Umbilical cord (tissue), 2 donors: Measurements from ENCODE around the gene FIBCD1. TPM values are rescaled to one million over a fixed set of nuclear protein-coding genes. Genes with fewer than 3 reads are reported as not detected.

ENCODE experiments used
- DNase-seq: peaks from one replicate; pipeline ENCODE4 v3.0.0-alpha.2; 2015; ENCODE audit warnings: low spot score
- total RNA-seq: library from RNA; depleted of rRNA; stranded (reverse); fragments of >200 nt; gene quantifications from one replicate; pipeline ENCODE4 v1.2.3, GENCODE V29; 2014; ENCODE audit warnings: low replicate concordance; ENCODE audit not compliant: insufficient read depth

Gene FIBCD1
- total RNA-seq = 1.9 TPM

- DNase-seq = peak; percentile 45
These were observed at the start of gene FIBCD1 for GRCh38 chr9:130938652-130939404. Gene FIBCD1 (minus strand): TSS chr9:130939247. CDS start chr9:130938607, 640 bp downstream.

DNA sequence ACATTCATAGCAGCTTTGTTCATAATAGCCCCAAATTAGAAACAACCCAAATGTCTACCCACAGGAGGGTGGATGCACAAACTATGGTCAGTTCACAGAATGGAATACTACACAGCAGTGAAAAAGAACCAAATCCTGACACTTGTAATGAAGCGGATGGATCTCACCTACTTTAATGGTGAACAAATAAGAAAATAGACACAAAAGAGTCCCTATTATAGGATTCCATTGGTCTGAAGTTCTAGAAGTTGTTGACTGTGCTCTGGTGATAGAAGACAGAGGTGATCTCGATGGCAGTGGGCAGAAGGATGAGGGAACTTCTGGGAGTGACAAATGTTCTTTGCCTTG is 49.3 kb upstream of the FIBCD1 start:
- no peak for DNase-seq

DNA sequence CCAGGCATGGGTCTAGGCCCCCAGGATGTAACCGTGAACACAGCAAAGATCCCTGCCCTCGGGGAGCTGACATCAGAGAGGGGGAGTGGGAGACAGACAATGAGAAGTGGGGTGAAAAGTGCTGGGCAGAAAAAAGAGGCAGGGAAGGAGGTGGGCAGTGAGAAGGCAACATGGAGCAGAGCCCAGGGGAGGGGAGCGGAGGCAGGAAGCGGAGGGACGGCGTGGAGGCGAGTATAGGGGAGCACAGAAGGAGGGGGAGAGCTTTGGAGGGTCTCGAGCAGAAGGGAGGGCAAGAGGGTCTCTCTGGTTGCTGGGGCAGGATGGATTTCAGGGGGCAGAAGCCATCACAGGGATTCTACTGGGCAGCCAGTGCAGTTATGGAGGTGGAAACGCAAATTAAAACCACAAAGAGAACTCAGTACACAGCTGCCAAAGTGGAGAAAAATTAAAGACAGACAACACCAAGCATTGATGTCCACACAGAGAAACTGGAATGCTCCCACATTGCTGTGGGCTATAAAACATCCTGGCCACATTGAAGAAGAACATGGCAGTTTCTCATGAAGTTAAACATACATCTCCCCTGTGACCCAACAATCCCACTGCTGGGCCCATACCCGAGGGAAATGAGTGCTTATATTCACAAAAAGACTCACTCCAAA is 48.8 kb upstream of the FIBCD1 start:
- no peak for DNase-seq

DNA sequence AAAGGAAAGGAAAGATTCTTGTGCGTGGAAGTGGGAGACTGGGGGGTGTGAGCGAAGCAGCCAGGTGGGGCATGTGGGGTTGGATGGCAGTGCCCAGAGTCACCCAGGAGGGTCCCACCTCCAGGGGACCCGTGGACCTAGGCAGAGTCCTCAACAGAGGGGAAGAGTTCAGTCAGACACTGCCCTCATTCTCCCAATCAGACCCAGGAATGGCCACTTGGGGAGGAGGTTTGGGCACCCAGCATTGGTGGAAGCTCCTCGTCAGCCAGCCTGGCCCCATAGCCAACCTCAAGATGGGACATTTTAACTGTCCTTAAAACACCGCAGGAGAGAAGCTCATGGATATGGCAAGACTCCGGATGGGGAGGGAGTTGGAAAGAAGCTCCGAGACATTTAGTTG is 48.0 kb upstream of the FIBCD1 start:
- DNase-seq = no peak

DNA sequence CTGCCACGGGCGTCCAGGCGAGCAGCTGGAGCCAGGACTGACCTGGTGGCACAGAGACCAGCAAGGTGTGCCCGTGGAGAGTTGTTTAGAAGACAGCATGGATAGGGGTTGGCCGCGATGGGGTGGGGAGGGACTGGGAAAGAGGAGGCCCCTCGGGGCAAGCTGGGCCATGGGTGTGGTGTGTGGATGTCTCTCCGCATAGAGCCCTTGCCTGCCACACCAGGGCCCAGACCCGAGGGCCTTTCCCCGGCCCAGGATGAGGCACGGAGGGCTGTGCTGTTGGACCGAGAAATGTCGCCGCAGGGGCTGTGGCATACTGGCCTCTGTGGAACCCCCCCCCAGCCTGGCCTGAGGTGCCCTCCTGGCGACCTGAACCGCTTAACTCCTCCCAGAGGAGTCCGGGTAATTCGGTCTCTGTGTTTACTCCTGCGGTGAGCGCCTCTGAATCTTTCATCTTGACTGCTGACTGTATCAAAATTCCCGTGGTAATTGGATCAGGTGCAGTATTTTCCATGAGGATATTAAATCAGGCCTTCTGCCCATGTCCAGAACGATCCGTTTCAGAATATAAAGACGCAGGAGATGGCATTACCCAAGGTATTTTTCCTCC is 47.4 kb upstream of the FIBCD1 start:
- DNase-seq = no peak

DNA sequence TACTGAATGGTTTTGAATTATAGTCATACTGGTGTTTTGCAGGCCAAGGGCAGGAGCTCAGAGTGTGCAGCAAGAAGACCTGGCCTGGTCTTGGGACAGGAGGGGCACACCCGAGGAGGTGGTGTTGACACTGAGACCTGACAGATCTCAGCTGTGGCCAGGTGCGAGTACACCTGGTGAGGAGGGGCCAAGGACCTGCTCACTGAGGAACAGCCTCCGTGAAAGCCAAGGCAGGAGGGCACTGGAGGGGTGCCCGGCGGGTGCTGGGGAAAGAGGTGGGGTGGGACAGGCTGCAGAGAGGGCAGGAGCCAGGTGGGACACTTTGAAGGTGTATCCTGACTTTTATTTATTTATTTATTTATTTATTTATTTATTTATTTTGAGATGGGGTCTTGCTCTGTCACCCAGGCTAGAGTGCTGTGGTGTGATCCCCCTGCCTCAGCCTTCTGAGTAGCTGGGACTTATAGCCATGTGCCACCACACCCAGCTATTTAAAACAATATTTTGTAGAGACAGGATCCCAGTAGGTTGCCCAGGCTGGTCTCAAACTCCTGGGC is 46.6 kb upstream of the FIBCD1 start:
- no peak for DNase-seq

- DNase-seq = no peak
These were observed 46.0 kb upstream of the FIBCD1 start for GRCh38 chr9:130985029-130985428.

DNA sequence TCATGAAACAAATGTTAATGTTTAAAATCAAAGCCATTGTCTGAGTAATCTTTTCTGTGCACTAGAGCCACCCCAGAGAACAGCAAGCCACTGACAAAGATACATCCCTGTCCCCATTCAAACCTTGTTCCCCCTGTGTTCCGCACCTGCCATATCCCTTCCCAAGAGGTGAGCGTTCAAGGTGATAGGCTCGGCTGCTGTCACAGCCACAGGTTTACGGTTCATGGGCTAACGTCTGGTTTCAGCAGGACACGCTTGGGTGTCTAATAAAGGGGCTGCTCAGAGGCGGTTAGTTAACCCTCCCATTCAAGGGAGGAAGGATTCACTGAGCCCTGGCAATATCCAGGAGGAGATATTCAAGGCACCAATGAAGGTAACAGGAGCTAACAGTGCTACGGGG is 45.5 kb upstream of the FIBCD1 start:
- no peak for DNase-seq

- DNase-seq = no peak
These were observed 44.9 kb upstream of the FIBCD1 start for GRCh38 chr9:130983970-130984369.

- DNase-seq = no peak
These were observed 44.3 kb upstream of the FIBCD1 start for GRCh38 chr9:130983359-130983670.

DNA sequence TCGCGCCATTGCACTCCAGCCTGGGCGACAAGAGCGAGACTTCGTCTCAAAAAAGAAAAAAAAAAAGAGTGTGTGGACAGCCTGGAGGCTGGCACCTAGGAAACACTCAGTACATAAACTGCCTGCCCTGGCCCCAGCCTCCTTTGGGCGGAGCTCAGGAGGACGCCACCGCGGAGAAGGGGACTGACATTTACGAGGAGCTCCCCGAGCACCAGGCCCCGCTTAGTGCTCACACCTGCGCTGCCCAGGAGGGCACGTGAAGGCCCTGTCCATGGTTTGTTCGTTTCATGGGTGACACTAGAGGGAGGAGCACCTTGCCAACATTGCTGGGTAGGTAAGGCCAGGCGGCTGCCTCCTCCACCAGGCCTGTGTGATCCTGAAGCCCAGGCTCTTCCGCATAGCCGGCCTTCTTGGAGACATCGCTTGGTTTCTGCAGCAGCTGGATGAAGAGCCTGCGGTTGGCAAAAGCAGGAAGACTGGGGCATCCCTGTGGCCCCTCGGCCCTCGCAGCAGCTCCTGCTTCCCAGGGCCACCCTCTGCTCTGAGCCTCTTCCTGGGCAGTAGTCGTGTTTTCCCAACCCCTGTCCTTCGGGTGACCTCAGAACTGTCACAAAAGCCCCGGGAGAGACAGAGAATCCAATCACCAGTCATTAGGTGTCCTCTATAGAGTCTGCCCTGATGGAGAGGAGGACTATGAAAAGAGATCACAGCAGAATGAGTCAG is 43.8 kb upstream of the FIBCD1 start:
- DNase-seq = no peak

DNA sequence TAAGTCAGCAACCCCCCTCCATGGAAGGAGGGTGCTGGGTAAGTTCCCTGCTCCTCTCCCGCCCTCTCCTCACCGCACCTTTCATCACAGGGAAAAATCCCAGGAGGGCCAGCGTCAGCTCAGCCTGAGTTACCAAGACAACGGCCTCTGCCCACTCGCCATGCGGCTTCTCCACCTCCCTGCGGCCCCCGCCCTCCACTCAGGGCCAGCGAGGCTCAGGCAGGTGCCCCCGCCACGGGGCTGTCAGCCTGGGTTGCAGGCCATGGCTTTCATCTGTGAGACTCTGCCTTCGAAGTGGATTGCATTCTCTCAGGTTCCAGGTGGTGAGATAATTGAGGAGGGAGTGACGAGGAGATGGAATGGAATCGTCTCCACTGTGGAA is 42.7 kb upstream of the FIBCD1 start:
- DNase-seq = no peak

GRCh38 chr9:130981002-130981755 is 42.1 kb upstream of the FIBCD1 start:
- DNase-seq = no peak

- DNase-seq = no peak
These were observed 41.5 kb upstream of the FIBCD1 start for GRCh38 chr9:130980526-130980925.

- DNase-seq = no peak
These were observed 40.7 kb upstream of the FIBCD1 start for GRCh38 chr9:130979591-130980385.

- DNase-seq = no peak
These were observed 38.8 kb upstream of the FIBCD1 start for GRCh38 chr9:130977811-130978221.

GRCh38 chr9:130975932-130976841 is 37.1 kb upstream of the FIBCD1 start:
- no peak for DNase-seq

GRCh38 chr9:130975156-130975555 is 36.1 kb upstream of the FIBCD1 start:
- DNase-seq = no peak

DNA sequence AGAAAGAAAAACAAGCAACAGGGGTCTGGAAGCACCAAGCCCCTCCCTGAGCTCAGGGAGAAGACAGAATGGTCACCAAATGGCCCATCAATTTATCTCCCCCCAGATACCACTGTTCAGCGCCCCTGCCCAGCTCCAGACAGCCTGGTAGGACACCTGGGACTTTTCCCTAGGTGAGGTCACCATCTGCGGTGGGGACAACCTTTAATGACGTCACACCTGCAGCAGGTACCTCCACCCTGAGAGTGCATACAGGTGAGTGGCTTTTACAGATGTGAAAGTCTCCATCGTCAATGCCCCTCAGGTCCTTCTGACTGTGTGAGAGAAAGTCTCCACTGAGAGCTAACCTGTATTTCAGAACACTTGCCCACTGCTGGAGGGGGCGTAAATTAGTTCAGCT is 35.6 kb upstream of the FIBCD1 start:
- DNase-seq = no peak
